ENCODE results near the gene ANAPC1.
"Not testable (repeated sequence)": the region's sequence is repeated elsewhere in the genome, so short reads cannot be mapped to it uniquely, and the experiment has no call there.

Gene ANAPC1

GRCh38 chr2:111883661-111884591 is at the start of gene ANAPC1:
Gene ANAPC1, minus strand, starts transcription at chr2:111884193. Its CDS starts 3,368 bp downstream, at chr2:111880825.
- DNase-seq (ENCODE audit: low read depth): peak; percentile 86

GRCh38 chr2:111932841-111933291 is 48.9 kb upstream of the ANAPC1 start:
- DNase-seq (ENCODE audit: low read depth): no peak

- DNase-seq (ENCODE audit: low read depth): no peak
Observed at GRCh38 chr2:111930875-111931274, 46.9 kb upstream of the ANAPC1 start.

- no peak for DNase-seq (ENCODE audit: low read depth)
Observed at GRCh38 chr2:111930409-111930808, 46.4 kb upstream of the ANAPC1 start.

GRCh38 chr2:111927723-111928122 is 43.7 kb upstream of the ANAPC1 start:
- no peak for DNase-seq (ENCODE audit: low read depth)

- no peak for DNase-seq (ENCODE audit: low read depth)
Observed at GRCh38 chr2:111924617-111925107, 40.7 kb upstream of the ANAPC1 start.

- DNase-seq (ENCODE audit: low read depth): no peak
Observed at GRCh38 chr2:111923276-111923804, 39.3 kb upstream of the ANAPC1 start.

GRCh38 chr2:111919794-111920608 is 36.0 kb upstream of the ANAPC1 start:
- DNase-seq (ENCODE audit: low read depth): no peak

GRCh38 chr2:111919365-111919764 is 35.4 kb upstream of the ANAPC1 start:
- no peak for DNase-seq (ENCODE audit: low read depth)

- peak; percentile 23 for DNase-seq (ENCODE audit: low read depth)
Observed at GRCh38 chr2:111918383-111918806, 34.4 kb upstream of the ANAPC1 start.

GRCh38 chr2:111917106-111917505 is 33.1 kb upstream of the ANAPC1 start:
- DNase-seq (ENCODE audit: low read depth): no peak

GRCh38 chr2:111912547-111912946 is 28.6 kb upstream of the ANAPC1 start:
- DNase-seq (ENCODE audit: low read depth): no peak

- not testable (repeated sequence) for DNase-seq (ENCODE audit: low read depth)
Observed at GRCh38 chr2:111911295-111911977, 27.4 kb upstream of the ANAPC1 start.

GRCh38 chr2:111910609-111911277 is 26.8 kb upstream of the ANAPC1 start:
- no peak for DNase-seq (ENCODE audit: low read depth)

GRCh38 chr2:111909997-111910396 is 26.0 kb upstream of the ANAPC1 start:
- not testable (repeated sequence) for DNase-seq (ENCODE audit: low read depth)

GRCh38 chr2:111909079-111909478 is 25.1 kb upstream of the ANAPC1 start:
- no peak for DNase-seq (ENCODE audit: low read depth)

GRCh38 chr2:111908578-111908977 is 24.6 kb upstream of the ANAPC1 start:
- no peak for DNase-seq (ENCODE audit: low read depth)

GRCh38 chr2:111905990-111906735 is 22.2 kb upstream of the ANAPC1 start:
- no peak for DNase-seq (ENCODE audit: low read depth)

- not testable (repeated sequence) for DNase-seq (ENCODE audit: low read depth)
Observed at GRCh38 chr2:111905475-111905869, 21.5 kb upstream of the ANAPC1 start.

- no peak for DNase-seq (ENCODE audit: low read depth)
Observed at GRCh38 chr2:111904726-111905474, 20.9 kb upstream of the ANAPC1 start.
